Fibroblast of the aortic adventitia (primary cell): ENCODE results near the gene KCNG3. TPM values are rescaled to one million over a fixed set of nuclear protein-coding genes. Genes with fewer than 3 reads are reported as not detected.

Experiments
- DNase-seq: peaks from one replicate; pipeline ENCODE4 v3.0.0-alpha.2; 2010; ENCODE audit warnings: low read depth
- H3K4me3 ChIP-seq: 2 replicates; pipeline ENCODE4 v1.5.1; 2011; ENCODE audit warnings: low read depth, mild to moderate bottlenecking, control low read depth, low read length, moderate library complexity
- total RNA-seq: library from RNA; depleted of rRNA; stranded (reverse); fragments of >200 nt; gene quantifications from 2 replicates; pipeline ENCODE4 v1.2.3, GENCODE V29; 2012; ENCODE audit warnings: low replicate concordance
- TF ChIP-seq, protein P1 (sequence below): IDR thresholded peaks from 2 replicates; pipeline ENCODE4 v1.5.1; 2011; ENCODE audit warnings: mild to moderate bottlenecking, low read length, control low read depth, inconsistent platforms; ENCODE audit not compliant: insufficient read depth

Gene KCNG3
- total RNA-seq, 1 donor, result under 0.01 TPM

DNA sequence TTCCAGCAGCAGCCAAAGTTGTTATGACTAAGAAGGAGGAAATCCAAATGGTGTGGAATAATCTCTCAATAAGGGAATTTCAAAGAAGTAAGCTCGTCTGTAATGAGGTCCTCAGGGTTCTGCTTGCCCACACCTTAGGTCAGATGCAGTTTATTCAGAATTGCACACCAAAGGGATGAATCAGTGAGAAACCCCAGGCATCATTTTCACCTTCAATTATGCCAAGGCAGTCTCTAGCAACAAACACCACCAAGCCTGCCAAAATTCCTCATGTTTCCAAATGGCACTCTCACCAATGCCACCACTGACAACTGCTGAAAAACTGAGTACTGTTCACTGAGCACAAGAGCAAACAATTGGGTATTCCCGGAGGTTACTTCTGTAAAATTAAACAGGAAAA is 43.6 kb downstream of the KCNG3 start:
- TF ChIP-seq, protein P1, sequence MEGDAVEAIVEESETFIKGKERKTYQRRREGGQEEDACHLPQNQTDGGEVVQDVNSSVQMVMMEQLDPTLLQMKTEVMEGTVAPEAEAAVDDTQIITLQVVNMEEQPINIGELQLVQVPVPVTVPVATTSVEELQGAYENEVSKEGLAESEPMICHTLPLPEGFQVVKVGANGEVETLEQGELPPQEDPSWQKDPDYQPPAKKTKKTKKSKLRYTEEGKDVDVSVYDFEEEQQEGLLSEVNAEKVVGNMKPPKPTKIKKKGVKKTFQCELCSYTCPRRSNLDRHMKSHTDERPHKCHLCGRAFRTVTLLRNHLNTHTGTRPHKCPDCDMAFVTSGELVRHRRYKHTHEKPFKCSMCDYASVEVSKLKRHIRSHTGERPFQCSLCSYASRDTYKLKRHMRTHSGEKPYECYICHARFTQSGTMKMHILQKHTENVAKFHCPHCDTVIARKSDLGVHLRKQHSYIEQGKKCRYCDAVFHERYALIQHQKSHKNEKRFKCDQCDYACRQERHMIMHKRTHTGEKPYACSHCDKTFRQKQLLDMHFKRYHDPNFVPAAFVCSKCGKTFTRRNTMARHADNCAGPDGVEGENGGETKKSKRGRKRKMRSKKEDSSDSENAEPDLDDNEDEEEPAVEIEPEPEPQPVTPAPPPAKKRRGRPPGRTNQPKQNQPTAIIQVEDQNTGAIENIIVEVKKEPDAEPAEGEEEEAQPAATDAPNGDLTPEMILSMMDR, result no peak
- DNase-seq, result no peak
- H3K4me3 ChIP-seq, result no peak overlapping the region

GRCh38 chr2:42449163-42450087 is 44.4 kb downstream of the KCNG3 start:
- H3K4me3 ChIP-seq, result no peak overlapping the region
- DNase-seq, result no peak
- TF ChIP-seq, protein P1, result no peak

- no peak overlapping the region for H3K4me3 ChIP-seq
- TF ChIP-seq, protein P1, result no peak
- no peak for DNase-seq
These were observed 45.6 kb downstream of the KCNG3 start for GRCh38 chr2:42448163-42448562.

GRCh38 chr2:42446503-42447271 is 47.1 kb downstream of the KCNG3 start:
- TF ChIP-seq, protein P1, result no peak
- DNase-seq, result no peak
- no peak overlapping the region for H3K4me3 ChIP-seq

GRCh38 chr2:42443718-42444399 is 49.9 kb downstream of the KCNG3 start:
- H3K4me3 ChIP-seq, result no peak overlapping the region
- no peak for DNase-seq
- TF ChIP-seq, protein P1, result no peak

DNA sequence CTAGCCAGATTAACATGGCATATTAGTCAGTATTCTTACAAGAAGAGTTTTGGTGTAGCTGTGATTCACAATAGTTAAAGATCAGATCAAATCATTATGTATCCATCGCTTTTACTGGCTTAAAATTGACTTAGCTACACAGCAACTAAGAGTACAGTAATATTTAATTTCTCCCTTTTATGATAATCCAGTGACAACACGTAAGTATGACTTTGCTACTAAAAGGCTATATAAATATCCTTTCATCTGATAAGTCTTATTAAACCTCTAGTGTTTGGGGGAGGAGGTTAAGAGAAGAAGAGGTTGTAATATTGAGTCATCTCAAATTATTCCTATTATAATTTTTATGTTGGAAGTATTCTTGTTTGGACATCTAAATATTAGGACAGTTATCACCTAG is 51.0 kb downstream of the KCNG3 start:
- H3K4me3 ChIP-seq, result no peak overlapping the region
- DNase-seq, result no peak
- TF ChIP-seq, protein P1, result no peak
